ENCODE results near the gene GOLGA7B.

The GOLGA7B gene

GRCh38 chr10:97826892-97827291 is 22.8 kb upstream of the GOLGA7B start:
- no peak overlapping the region for H3K27ac ChIP-seq
- TF ChIP-seq CTCF (IDR thresholded peaks at IDR 0.05) = no peak

GRCh38 chr10:97827702-97828291 is 21.8 kb upstream of the GOLGA7B start:
- Histone ChIP-seq H3K27me3 (ENCODE audit: control insufficient read depth, insufficient read depth, low read length) (no peaks in the 10 kb centered on the region), H3K4me1 (no peaks in the 10 kb centered on the region), H3K4me3 (ENCODE audit: low read depth, low read length) (no peak overlapping the region), H3K79me2 (no peaks in the 10 kb centered on the region), H2AFZ (no peak overlapping the region), H3K36me3 (ENCODE audit: control insufficient read depth, insufficient read depth, low read length) (no peaks in the 10 kb centered on the region), H3K4me2 (ENCODE audit: low read length) (no peak overlapping the region), H3K27ac (no peak overlapping the region), H3K9ac (no peak overlapping the region), H3K9me3 (ENCODE audit: control insufficient read depth, low read length) (no peaks in the 10 kb centered on the region)
- TF ChIP-seq CTCF (IDR thresholded peaks at IDR 0.05) = no peak

More at GRCh38 chr10:97826892-97827291, 22.8 kb upstream of the GOLGA7B start:
- no peaks in the 10 kb centered on the region for H3K27me3 ChIP-seq (ENCODE audit: control insufficient read depth, insufficient read depth, low read length)
- no peaks in the 10 kb centered on the region for H3K9me3 ChIP-seq (ENCODE audit: control insufficient read depth, low read length)
- no peak overlapping the region for H3K4me2 ChIP-seq (ENCODE audit: low read length)
- H3K79me2 ChIP-seq = no peaks in the 10 kb centered on the region
- no peak overlapping the region for H3K4me3 ChIP-seq (ENCODE audit: low read depth, low read length)
- H2AFZ ChIP-seq = no peak overlapping the region
- H3K4me1 ChIP-seq = no peaks in the 10 kb centered on the region
- no peak overlapping the region for H3K9ac ChIP-seq
- H3K36me3 ChIP-seq (ENCODE audit: control insufficient read depth, insufficient read depth, low read length) = no peaks in the 10 kb centered on the region

GRCh38 chr10:97828721-97829120 is 20.9 kb upstream of the GOLGA7B start:
- no peak overlapping the region for H3K27ac ChIP-seq

GRCh38 chr10:97830064-97830463 is 19.6 kb upstream of the GOLGA7B start:
- H3K27me3 ChIP-seq (ENCODE audit: control insufficient read depth, insufficient read depth, low read length) = no peaks in the 10 kb centered on the region
- H3K79me2 ChIP-seq = no peaks in the 10 kb centered on the region
- H2AFZ ChIP-seq = no peak overlapping the region
- H3K9me3 ChIP-seq (ENCODE audit: control insufficient read depth, low read length) = no peaks in the 10 kb centered on the region
- H3K4me2 ChIP-seq (ENCODE audit: low read length) = no peak overlapping the region
- H3K27ac ChIP-seq = no peak overlapping the region
- no peak for TF ChIP-seq CTCF (IDR thresholded peaks at IDR 0.05)
- no peaks in the 10 kb centered on the region for H3K4me1 ChIP-seq
- no peaks in the 10 kb centered on the region for H3K36me3 ChIP-seq (ENCODE audit: control insufficient read depth, insufficient read depth, low read length)
- H3K9ac ChIP-seq = no peak overlapping the region
- H3K4me3 ChIP-seq (ENCODE audit: low read depth, low read length) = no peak overlapping the region

More at GRCh38 chr10:97828721-97829120, 20.9 kb upstream of the GOLGA7B start:
- Histone ChIP-seq H3K4me2 (ENCODE audit: low read length) (no peak overlapping the region), H3K9ac (no peak overlapping the region), H3K36me3 (ENCODE audit: control insufficient read depth, insufficient read depth, low read length) (no peaks in the 10 kb centered on the region), H3K9me3 (ENCODE audit: control insufficient read depth, low read length) (no peaks in the 10 kb centered on the region), H3K4me3 (ENCODE audit: low read depth, low read length) (no peak overlapping the region), H3K79me2 (no peaks in the 10 kb centered on the region), H3K27me3 (ENCODE audit: control insufficient read depth, insufficient read depth, low read length) (no peaks in the 10 kb centered on the region), H3K4me1 (no peaks in the 10 kb centered on the region), H2AFZ (no peak overlapping the region)
- TF ChIP-seq CTCF (IDR thresholded peaks at IDR 0.05) = no peak

GRCh38 chr10:97831259-97831658 is 18.4 kb upstream of the GOLGA7B start:
- Histone ChIP-seq H3K9me3 (ENCODE audit: control insufficient read depth, low read length) (no peaks in the 10 kb centered on the region), H3K27me3 (ENCODE audit: control insufficient read depth, insufficient read depth, low read length) (no peaks in the 10 kb centered on the region), H3K9ac (no peak overlapping the region), H3K4me2 (ENCODE audit: low read length) (no peak overlapping the region), H2AFZ (no peak overlapping the region), H3K4me1 (no peaks in the 10 kb centered on the region), H3K36me3 (ENCODE audit: control insufficient read depth, insufficient read depth, low read length) (no peaks in the 10 kb centered on the region), H3K4me3 (ENCODE audit: low read depth, low read length) (no peak overlapping the region), H3K79me2 (no peaks in the 10 kb centered on the region), H3K27ac (no peak overlapping the region)
- TF ChIP-seq CTCF (IDR thresholded peaks at IDR 0.05) = no peak
